ENCODE results near the gene RFX2.

DNA sequence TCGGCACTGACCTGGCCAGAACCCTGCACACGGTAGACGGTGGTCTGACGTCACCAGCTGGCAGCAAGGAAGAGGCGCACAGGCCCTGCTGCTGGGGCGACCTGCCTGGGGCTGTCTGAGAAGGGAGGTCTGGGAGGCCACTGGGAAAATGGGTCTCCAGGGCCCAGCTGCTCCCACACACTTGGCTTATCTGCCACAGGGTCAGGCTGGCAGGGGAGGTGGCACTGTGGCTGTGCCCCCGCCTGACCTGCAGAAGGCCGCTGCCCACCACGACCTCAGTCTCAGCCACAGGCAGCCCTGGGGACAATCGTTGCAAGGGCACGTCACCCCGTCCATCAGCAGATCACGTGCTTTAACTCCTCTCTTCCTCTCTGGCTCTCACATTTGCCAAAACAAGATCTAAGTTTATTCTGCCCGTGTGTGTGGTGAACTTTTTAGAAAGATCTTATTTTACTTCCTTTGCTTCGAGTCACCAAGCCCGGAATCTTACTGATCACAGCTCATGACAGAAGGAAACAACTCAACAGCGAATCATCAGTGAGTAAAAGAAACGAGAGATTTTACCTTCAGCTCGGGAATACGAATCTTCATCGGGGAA is 87.1 kb downstream of the RFX2 start:
- TF ChIP-seq, protein P1, sequence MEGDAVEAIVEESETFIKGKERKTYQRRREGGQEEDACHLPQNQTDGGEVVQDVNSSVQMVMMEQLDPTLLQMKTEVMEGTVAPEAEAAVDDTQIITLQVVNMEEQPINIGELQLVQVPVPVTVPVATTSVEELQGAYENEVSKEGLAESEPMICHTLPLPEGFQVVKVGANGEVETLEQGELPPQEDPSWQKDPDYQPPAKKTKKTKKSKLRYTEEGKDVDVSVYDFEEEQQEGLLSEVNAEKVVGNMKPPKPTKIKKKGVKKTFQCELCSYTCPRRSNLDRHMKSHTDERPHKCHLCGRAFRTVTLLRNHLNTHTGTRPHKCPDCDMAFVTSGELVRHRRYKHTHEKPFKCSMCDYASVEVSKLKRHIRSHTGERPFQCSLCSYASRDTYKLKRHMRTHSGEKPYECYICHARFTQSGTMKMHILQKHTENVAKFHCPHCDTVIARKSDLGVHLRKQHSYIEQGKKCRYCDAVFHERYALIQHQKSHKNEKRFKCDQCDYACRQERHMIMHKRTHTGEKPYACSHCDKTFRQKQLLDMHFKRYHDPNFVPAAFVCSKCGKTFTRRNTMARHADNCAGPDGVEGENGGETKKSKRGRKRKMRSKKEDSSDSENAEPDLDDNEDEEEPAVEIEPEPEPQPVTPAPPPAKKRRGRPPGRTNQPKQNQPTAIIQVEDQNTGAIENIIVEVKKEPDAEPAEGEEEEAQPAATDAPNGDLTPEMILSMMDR (IDR thresholded peaks at IDR 0.05 in 4 of 5, conservative IDR thresholded peaks at IDR 0.05 in 1 of 5): no peak
- TF ChIP-seq POLR2A (IDR thresholded peaks at IDR 0.05): no peak

Data from gastrocnemius medialis (tissue), 4 donors.